Transverse colon (tissue), 4 donors: ENCODE data around the gene PTPRN2.

Experiments
- CTCF ChIP-seq, 5 experiments: fragments of 200-600 bp in 3 of 5; fragments of 450-650 bp in 2 of 5; sonication (generic) in 3 of 5; IDR thresholded peaks; 1 replicate in 2 of 5; 2 replicates in 3 of 5; pipeline ENCODE4 v1.5.1; 2016 to 2017; ENCODE audit warnings: antibody characterized with exemption in 5 of 5, inconsistent platforms in 3 of 5, mild to moderate bottlenecking in 2 of 5, moderate library complexity in 1 of 5
- POLR2A ChIP-seq: fragments of 450-650 bp; IDR thresholded peaks from one replicate; pipeline ENCODE4 v1.6.1; 2016; ENCODE audit warnings: antibody characterized with exemption, mild to moderate bottlenecking, moderate library complexity
- POLR2AphosphoS5 ChIP-seq, 3 donors: sonication (generic); formaldehyde crosslinking; IDR thresholded peaks; one replicate each; pipeline ENCODE4 v1.6.1; 2016; ENCODE audit warnings: antibody characterized with exemption in 3 of 3

GRCh38 chr7:157519798-157520244, 1067.8 kb downstream of the PTPRN2 start:
- TF ChIP-seq POLR2A (no peak), CTCF (IDR thresholded peaks at IDR 0.05) (no peak), POLR2AphosphoS5 (IDR thresholded peaks at IDR 0.05) (no peak)
